Glomerular endothelial cell (primary cell): ENCODE results near the gene BRD4. TPM values are rescaled to one million over a fixed set of nuclear protein-coding genes. Genes with fewer than 3 reads are reported as not detected.

Experiments used
- DNase-seq: peaks from one replicate; pipeline ENCODE4 v3.0.0-alpha.2; 2011; ENCODE audit warnings: low read depth, low spot score; ENCODE audit errors: extremely low read depth
- total RNA-seq: library from RNA; depleted of rRNA; stranded (reverse); fragments of >200 nt; gene quantifications from 2 replicates; pipeline ENCODE4 v1.2.3, GENCODE V29; 2015

Gene BRD4
- total RNA-seq, 1 donor from 2014 or later = 58.0 TPM

DNA sequence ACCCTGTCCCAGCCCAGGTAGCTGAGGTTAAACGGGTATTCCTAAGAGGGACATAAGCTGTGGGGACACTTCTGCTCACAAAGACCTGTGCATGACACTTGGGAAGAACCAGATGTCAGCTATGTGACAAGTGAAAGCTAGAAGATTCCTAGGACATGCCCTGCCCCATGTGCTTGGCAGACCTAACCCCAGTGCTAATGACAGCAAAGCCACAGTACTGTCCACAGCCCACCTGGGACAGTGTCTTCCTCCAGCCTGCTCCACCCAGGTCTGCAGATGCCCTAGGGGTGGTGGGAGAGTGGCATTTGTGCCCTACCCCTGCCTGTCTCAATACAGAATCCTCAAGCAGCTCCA is 81.7 kb downstream of the BRD4 start:
- no peak for DNase-seq

DNA sequence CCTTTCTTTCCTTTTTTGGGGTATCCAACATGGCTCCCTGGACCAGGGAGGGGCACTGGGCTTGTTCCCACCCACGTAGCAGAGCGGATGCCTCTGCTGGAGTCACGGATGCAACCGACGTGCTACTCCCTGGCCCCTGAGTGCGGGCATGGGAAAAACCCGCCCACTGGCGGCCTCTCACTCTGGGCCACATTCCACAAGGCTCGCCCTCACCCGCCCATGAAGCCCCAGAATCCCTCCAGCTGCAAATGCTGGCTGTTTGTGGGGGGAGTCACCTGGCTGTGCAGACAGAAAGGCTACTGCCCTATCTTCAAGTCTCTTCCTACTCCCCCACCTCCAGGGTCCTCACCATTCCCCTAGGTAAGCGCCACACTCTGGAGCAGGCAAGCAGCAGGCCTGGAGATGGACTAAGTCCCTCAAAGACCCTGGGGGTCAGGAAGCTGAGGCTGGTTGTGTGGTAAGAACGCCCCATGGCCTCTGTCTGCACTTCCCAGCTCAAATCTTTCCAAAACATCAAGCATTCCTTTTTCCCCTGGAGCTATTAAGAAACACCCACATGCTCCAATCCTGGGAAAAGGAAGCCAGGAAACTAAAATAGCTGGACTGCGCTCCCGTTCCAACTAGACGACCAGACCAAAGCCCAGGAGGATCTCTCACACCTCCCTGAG is 82.2 kb downstream of the BRD4 start:
- no peak for DNase-seq

- no peak for DNase-seq
Observed at GRCh38 chr19:15249528-15249874, 82.8 kb downstream of the BRD4 start.

DNA sequence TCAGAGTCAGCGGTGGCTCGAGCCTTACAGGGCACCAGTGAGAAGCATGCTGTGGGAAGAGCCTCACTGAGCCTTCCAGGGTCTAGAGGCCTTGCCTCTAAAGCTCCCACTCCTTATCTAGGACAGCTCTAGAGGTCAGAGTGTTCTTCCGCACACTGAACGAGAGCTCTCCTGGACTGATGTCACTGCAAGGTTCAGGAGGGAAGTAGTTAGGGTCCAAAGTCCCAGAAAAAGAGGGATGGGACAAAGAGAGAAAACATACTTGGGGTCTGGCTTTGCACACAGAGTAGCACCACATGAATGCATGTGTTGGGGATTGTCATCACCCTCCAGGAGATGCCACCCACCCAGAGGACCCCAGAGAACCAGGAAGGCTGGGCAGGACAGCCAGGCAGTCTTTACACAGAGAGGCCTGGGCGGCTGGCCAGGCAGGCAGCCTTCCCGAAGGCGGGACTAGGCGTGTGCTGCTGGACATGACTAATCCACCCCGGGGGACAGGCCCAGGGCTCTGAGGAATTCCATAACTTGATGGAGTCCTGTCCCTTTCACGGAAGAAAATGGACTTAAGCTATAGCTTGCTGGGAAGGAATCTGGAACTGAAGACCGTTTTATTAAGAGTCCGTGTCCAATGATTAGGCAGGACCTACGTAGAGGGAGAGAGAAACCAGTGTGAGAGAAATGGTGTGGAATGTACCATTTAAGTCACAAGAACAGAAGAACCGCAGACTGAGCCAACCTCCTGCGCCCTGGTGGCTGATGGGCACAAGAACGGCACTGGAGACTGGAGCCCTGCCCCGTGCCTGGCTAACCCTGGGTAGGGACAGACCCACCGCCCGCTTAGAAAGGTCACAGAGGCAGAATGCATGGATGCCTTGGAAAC is 83.5 kb downstream of the BRD4 start:
- DNase-seq = no peak

- no peak for DNase-seq
Observed at GRCh38 chr19:15248106-15248505, 84.2 kb downstream of the BRD4 start.

DNA sequence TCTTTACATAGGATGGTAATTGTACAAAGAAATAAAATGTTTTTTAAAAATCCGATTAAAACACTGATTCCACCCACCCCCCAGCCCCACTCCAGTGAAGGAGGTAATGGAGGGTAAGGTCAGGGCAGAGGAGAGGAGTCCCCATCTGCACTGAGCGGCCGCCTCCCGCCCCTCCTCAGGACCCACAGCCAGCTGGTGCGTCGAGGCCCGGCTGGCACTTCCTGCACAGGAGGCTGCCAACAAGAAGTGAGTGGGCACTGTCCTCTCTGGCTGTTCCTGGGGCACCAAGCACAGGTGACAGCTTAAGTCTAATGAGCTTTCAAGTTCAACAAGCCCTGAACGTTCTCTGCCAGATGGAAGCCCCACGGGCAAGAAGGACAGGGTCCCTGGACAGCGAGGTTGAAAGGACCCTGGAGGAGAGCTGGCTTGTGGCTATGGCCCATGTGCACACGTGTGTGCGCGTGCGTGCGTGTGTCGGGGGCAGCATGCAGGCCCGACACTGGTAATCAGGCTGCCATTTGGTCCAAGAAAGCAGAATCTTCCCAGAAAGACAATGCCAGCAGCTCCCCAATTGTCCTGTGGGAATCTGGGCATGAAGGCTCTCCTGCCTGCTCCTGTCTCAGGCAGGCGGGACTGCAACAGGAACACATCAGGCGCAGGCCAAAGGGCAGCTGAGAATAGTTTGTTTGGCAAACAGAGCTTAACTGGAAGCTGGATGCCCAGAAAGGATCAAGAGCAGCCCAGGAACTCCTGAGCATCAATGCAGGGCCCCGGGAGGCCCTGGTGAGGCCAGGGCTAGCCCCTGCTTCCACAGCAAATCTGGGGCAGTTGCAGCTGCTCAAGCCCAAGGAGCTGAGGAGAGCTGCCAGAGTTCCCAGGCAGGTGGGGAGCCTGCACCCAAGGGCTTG is 85.0 kb downstream of the BRD4 start:
- no peak for DNase-seq

GRCh38 chr19:15246198-15246481 is 86.2 kb downstream of the BRD4 start:
- DNase-seq = no peak

DNA sequence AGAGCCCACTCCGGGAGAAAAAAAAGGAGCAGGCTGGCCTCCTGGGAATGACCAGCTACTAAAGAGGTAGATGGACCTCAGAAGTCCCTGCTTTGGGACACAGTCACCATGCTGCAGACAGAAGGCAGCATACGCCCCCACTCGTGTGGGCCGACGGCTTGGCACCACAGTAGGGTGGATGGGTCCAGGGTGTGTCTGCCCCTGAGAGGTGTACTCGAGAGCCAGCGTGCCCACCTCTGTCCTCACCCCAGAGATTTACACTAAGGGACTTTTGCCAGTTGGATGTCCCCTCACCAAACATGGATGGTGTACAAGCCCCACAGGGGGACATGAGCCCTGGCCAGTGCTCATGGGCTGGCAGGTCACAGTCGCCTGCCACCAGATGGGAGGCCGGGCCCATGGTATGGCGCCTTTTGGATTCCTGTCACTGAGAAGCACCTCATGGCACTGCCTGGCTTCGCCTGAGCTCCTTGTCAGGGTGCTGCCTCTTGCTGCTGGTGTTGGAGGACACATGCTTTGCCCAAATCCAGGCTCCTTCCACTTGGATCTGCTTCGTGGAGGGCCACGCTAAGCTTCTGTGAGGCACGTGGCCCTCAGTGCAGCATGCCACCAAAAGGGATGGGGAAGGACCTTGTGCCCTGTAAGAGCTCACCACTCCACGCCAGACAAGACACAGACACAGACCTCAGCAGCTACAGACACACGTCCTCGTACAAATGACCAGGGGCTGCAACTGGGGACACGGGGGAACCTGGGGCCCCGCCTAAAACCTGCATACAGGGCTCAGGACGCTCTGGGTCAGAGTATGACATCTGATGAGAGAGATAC is 86.8 kb downstream of the BRD4 start:
- no peak for DNase-seq

DNA sequence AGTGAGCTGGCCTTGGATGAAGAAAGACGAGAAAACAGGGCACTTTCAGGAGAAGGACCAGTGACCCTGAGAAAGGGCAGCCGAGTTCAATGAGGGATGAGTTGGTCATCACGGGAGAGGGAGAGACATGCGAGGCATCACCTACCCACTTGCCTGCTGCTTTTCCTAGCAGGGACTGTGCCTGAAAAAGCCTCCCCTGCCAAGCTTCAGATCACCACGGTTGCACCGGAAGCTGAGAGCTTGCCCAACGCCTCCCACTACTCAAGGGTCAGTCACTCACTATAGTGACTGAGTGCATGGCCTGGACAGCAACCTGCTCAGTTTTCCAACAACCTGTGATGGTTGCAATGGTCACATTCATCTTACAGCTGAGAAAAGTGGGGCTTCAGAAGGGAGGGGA is 87.5 kb downstream of the BRD4 start:
- no peak for DNase-seq

DNA sequence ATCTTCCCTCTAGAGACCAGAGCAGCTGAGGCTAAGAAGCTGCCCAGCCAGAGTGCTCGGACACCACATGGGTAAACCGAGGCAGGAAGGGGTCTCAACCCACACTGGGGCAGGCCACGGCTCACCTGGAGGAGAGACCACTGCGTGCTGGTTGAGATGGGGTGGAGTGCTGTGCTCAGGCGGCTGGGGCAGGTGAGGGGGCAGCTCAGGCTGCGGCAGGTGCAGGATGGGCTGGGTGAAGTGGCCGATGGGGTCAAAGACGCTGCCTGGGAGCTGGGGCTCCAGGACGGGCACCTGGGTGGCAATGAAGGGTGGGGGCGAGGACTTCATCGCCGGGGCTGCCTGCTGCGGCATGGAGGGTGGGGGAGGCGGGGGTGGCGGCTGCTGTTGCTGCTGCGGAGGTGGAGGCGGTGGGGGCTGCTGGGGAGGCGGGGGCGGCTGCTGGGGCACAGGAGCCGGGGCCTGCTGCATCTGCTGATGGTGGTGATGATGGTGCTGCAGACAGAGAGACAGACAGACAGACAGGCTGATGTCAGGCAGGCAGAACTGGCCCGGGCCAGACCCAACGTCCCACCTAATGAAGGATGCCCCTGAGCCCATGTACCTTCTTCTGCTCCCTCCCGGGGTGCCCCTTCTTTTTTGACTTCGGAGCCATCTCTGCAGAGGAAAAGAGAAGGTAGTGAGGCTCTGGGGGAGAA is 88.1 kb downstream of the BRD4 start:
- no peak for DNase-seq

- no peak for DNase-seq
Observed at GRCh38 chr19:15243236-15243957, 88.9 kb downstream of the BRD4 start.

DNA sequence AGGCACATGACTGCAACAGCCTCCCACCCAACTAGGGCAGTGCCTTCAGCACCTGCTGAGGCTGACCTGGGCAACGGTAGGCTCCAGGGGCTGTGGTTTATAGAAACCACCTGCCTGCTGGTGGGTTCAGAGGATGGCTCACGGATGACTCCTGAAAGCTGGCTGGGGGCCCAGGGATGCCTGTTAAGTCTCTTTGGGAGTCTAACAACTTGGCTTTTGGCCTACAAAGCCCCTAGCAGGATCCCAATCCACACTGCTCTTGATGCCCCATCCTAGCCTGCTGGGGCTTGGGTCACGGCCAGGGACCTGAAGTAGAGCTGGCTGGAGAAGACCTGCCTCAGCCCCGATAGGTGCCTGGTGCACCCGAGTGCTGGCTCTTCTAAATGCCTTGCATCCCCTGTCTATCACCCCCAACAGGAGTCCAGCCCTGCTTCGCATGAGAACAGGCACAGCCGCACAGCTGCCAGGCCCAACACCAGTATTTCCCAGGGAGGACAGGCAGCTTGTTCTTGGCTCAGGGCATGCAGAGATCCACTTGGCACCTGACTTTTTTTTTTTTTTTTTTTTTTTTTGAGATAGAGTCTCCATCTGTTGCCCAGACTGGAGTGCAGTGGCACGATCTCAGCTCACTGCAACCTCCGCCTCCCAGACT is 91.0 kb downstream of the BRD4 start:
- no peak for DNase-seq

DNA sequence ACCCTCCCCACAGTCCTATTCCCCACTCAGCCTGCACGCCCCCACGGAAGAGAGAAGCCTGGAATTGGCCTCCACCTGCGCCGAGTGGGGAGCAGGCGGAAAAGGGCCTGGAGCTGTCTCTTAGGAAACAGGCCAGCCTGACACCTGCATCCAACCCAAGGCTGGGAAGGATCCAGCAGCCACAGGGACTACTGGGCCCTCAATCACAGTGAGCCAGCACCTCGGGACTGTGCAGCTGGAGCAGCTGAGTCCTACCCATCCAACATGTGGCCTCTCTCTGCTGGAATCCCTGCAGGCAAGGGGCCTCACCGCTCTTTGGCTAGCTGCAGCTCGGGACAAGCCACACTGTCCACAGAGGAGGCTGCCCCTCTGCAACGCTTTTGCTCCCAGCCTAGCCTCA is 91.8 kb downstream of the BRD4 start:
- DNase-seq = no peak

- DNase-seq = no peak
Observed at GRCh38 chr19:15239337-15239949, 92.9 kb downstream of the BRD4 start.

- no peak for DNase-seq
Observed at GRCh38 chr19:15238639-15239155, 93.6 kb downstream of the BRD4 start.

DNA sequence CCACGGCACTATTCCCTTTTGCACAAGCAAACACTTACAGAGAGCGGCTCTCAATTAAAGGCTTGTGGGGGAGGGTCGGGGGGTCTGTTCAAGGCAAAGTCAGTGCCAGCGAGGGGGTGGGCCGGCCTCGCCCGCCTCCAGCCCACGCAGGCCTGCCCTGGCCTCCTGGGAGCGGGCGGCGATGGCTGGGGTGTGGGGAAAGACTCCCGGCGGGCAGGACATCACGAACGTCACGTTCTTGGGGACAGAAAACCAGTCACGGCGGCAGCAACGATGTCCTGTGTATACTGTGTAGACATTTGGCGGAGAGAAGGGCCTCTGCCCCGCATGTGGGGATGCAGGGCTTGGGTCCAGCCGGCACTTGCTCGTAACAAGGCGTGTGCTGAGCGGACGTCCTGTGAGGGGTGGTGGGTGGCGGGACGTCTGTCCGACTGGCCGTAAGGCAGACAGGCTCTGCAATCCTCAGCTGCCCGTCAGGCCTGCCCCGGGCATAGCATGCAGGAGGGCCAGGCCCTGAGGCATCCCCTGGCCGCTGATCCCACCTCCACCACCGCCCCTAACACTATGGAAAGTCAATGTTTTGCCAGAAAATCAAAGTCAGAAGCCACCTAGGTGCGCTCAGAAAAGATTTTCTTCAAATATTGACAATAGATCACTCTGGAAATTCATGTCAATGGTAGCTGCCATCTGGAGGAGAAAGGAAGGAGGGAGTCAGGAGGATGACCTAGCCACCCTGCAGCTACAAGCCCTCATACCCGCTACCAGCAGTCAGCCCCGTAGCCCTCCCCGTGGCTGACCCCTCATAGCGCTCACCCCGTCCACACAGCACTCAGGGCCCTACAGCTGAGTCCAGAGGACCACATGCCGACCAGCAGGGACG is 94.3 kb downstream of the BRD4 start:
- no peak for DNase-seq

DNA sequence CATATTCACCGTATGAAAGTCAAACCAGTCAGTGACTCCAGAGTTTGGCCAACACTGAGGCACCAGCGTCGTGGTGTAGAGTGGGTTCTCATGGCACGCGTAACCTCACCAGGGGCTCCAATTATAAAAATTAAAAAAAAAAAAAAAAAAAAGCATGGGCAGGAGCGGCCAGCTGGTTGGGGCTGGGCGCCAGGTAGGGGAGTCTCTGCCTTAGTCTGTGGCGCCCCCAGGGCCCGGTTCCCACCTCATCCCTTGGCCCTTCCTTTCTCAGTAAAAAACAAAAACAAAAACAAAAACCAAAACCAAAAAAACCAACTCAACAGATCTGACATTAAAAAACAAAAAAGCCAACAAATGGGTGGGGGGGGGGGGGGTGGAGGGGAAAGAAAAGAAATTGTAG is 95.5 kb downstream of the BRD4 start:
- DNase-seq = no peak
